ENCODE results near the gene SPOUT1.

- TF ChIP-seq CTCF (conservative IDR thresholded peaks at IDR 0.05; ENCODE audit: low read depth, low read length) (no peak), EZH2 (IDR thresholded peaks at IDR 0.05; ENCODE audit: borderline replicate concordance, low read depth, low read length, poor library complexity, severe bottlenecking) (no peak)
Measured at GRCh38 chr9:128833696-128834095, 4.1 kb upstream of the SPOUT1 start.
